PFSK-1 (cell line): ENCODE data around the gene TCF7L1.

Experiments used
- FOXP2 ChIP-seq: optimal IDR thresholded peaks from 2 replicates; pipeline ENCODE3; 2011; ENCODE audit warnings: borderline replicate concordance, control low read depth, inconsistent platforms; ENCODE audit not compliant: insufficient read depth; ENCODE audit errors: extremely low read length, extremely low read depth
- POLR2AphosphoS5 ChIP-seq: IDR thresholded peaks from 2 replicates; pipeline ENCODE4 v1.6.1; 2012; ENCODE audit warnings: low read depth, mild to moderate bottlenecking, control low read depth, low read length, moderate library complexity
- REST ChIP-seq, 2 experiments: IDR thresholded peaks; 2 replicates each; pipeline versions ENCODE4 v1.6.1 to v1.8.0; 2011 to 2012; ENCODE audit warnings: low read depth in 2 of 2, low read length in 2 of 2, control low read depth in 1 of 2, inconsistent platforms in 1 of 2, mild to moderate bottlenecking in 1 of 2, moderate library complexity in 1 of 2; ENCODE audit not compliant: insufficient read depth in 1 of 2
- SIN3A ChIP-seq: IDR thresholded peaks from 2 replicates; pipeline ENCODE4 v1.6.1; 2012; ENCODE audit warnings: mild to moderate bottlenecking, low read length, moderate library complexity, borderline replicate concordance; ENCODE audit not compliant: insufficient read depth
- TAF1 ChIP-seq: IDR thresholded peaks from 2 replicates; pipeline ENCODE4 v1.6.1; 2012; ENCODE audit warnings: low read length, control low read depth, borderline replicate concordance; ENCODE audit not compliant: insufficient read depth

TCF7L1 gene

DNA sequence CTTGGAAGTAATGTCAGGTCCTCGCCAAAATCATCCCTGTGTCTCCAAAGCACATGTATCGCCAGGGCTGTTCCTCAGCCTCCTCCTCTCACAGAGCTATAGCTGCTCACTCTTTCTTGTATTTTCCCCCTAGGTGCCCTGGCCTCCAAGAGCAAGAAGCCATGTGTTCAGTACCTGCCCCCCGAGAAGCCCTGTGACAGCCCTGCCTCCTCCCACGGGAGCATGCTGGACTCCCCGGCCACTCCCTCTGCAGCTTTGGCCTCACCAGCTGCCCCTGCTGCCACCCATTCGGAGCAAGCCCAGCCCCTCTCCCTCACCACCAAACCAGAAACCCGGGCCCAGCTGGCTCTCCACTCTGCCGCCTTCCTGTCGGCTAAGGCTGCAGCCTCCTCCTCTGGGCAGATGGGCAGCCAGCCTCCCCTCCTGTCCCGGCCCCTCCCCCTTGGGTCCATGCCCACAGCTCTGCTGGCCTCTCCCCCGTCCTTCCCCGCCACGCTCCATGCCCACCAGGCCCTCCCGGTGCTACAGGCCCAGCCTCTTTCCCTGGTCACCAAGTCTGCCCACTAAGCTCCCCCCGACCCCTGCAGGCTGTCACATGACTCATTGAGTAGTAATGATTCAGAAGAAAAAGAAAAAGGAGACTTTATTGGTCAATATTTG is 175.8 kb downstream of the TCF7L1 start:
- TF ChIP-seq SIN3A (no peak), TAF1 (no peak), POLR2AphosphoS5 (no peak), REST (IDR thresholded peaks at IDR 0.05; ENCODE audit: insufficient read depth in 1 of 2, low read depth in 2 of 2, low read length in 2 of 2) (no peak)

DNA sequence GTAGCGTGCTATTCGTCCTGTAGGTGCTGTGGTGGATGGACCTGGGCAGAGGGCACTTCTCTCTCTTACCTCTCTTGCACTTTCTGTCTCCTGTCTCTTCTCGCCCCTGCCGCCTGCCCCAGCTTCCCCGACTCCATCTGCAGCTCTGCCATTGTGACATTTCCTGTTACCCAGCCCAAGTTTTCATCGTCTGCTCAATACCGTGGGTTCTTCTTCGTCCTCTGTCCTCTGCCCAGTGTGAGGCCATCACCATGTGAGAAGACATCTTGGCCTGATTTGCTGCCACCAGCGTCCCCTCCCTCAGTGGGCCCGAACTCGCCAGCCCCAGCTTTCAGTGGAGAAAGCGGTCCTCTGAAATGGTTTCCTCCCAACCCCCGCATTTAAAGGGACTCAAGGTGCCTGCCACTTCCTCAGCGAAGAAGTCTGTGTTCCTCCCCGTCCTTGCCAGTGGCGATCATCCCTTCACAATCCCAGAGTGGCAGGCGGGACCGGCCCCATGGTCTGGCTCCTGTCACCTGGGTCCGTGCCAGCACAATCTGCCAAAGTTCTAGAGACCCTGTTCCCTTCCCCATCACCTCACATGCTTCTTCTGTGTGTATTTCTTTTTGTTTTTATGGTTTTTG is 176.6 kb downstream of the TCF7L1 start:
- TF ChIP-seq REST (IDR thresholded peaks at IDR 0.05; ENCODE audit: insufficient read depth in 1 of 2, low read depth in 2 of 2, low read length in 2 of 2), result no peak
- no peak for TF ChIP-seq FOXP2

GRCh38 chr2:85310330-85310729 is 177.1 kb downstream of the TCF7L1 start:
- TF ChIP-seq REST (IDR thresholded peaks at IDR 0.05; ENCODE audit: insufficient read depth in 1 of 2, low read depth in 2 of 2, low read length in 2 of 2), result no peak
- TF ChIP-seq POLR2AphosphoS5, result no peak
- no peak for TF ChIP-seq SIN3A
- TF ChIP-seq FOXP2, result no peak
- TF ChIP-seq TAF1, result no peak

DNA sequence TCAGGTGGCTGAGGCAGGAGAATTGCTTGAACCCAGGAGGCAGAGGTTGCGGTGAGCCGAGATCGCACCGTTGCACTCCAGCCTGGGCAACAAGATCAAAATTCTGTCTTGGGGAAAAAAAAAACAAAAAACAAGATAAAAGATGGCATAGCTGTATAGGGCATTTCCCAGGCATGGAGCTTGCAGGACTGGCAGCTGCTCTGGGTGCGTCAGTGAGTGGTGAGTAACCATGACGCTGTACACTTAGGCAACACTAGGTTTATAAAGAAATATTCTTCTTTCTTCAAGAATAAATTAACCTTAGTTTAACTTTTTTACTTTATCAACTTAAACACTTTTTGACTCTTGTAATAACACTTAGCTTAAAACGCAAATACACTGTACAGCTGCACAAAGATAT is 179.2 kb downstream of the TCF7L1 start:
- no peak for TF ChIP-seq REST (IDR thresholded peaks at IDR 0.05; ENCODE audit: insufficient read depth in 1 of 2, low read depth in 2 of 2, low read length in 2 of 2)
- TF ChIP-seq SIN3A, result no peak
- no peak for TF ChIP-seq TAF1
- TF ChIP-seq FOXP2, result no peak
- TF ChIP-seq POLR2AphosphoS5, result no peak

- TF ChIP-seq SIN3A, result no peak
- TF ChIP-seq REST (IDR thresholded peaks at IDR 0.05; ENCODE audit: insufficient read depth in 1 of 2, low read depth in 2 of 2, low read length in 2 of 2), result no peak
- no peak for TF ChIP-seq POLR2AphosphoS5
- TF ChIP-seq TAF1, result no peak
- no peak for TF ChIP-seq FOXP2
These were observed 181.7 kb downstream of the TCF7L1 start for GRCh38 chr2:85314884-85315242.
